AG09319 (cell line): ENCODE results near the gene CPSF4.
"Not testable (repeated sequence)": the region's sequence is repeated elsewhere in the genome, so short reads cannot be mapped to it uniquely, and the experiment has no call there.

Experiments
- DNase-seq: peaks from one replicate; pipeline ENCODE4 v3.0.0-alpha.2; 2010; ENCODE audit warnings: low read depth; ENCODE audit errors: extremely low read depth
- TF ChIP-seq, protein P1 (sequence below): IDR thresholded peaks from 2 replicates; pipeline ENCODE4 v1.5.1; 2011; ENCODE audit warnings: low read depth, mild to moderate bottlenecking, inconsistent platforms, low read length, moderate library complexity

Gene CPSF4

DNA sequence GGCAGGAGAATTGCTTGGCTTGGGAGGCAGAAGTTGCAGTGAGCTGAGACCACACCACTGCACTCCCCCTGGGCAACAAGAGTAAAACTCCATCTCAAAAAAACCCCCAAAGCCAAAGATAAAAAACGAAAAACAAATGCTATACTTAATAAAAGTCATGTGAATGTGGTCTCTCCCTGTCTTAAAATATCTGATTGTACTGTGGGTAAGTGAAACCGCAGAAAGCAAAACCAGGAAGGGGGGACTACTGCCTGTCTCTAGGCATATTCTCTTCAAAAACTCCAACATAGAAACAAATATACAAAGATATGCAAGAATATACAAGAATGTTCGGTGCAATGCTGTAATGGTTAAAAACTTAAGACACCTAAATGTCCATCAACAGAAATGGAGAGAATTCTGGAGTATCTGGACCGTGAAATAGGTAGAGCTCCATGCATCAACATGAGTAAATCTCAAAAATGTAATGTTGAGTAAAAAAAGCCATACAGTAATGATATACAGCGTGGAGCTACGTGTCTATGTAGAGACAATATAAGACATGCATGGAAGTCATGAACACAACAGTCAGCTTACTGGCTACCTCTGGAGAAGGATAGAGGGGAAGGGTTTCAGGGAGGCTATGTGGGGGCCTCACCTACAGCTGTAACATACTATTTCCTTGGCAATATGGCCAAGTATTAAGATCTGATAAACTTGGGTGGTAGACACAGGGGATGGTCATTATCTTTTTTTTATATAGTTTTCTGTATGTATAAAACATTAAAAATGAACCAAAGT lies 59.2 kb downstream of the CPSF4 start:
- DNase-seq, result no peak
- TF ChIP-seq, protein P1, sequence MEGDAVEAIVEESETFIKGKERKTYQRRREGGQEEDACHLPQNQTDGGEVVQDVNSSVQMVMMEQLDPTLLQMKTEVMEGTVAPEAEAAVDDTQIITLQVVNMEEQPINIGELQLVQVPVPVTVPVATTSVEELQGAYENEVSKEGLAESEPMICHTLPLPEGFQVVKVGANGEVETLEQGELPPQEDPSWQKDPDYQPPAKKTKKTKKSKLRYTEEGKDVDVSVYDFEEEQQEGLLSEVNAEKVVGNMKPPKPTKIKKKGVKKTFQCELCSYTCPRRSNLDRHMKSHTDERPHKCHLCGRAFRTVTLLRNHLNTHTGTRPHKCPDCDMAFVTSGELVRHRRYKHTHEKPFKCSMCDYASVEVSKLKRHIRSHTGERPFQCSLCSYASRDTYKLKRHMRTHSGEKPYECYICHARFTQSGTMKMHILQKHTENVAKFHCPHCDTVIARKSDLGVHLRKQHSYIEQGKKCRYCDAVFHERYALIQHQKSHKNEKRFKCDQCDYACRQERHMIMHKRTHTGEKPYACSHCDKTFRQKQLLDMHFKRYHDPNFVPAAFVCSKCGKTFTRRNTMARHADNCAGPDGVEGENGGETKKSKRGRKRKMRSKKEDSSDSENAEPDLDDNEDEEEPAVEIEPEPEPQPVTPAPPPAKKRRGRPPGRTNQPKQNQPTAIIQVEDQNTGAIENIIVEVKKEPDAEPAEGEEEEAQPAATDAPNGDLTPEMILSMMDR, result no peak

DNA sequence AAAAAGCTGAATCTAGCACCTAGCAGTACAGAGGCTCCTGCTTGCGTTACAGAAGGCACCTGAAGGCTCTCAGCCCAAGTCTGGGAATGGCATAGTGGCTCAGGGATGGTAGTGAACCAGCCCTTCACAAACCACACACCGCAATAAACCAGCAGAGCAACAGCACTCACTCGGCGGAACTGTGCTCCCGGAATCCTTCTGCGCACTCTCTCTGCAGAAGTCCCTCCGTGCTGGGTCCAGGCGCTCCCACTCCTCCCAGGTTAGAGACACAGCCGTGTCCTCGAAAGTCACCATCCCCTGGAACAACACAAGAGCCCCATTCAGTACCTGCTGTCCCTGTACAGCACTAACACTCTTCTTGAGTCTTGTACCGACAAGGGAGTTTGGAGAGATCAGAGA lies 59.8 kb downstream of the CPSF4 start:
- no peak for DNase-seq
- TF ChIP-seq, protein P1, result no peak

DNA sequence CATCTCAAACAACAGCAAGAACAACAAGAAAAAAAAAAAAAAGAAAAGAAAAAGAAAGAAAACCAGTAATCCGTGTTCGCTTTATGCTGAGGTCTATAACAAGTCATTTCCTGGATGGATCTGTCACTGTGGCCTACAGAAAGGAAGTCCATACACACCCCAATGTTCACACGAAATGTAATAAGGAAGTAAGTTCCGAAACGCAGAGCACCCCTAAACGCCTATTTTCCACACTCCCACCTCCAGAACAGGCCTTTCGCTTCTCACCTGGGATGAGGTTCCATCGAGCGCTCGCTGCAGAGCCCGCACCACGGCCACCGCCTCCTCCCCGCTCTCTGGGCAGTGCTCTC lies 60.6 kb downstream of the CPSF4 start:
- TF ChIP-seq, protein P1, result no peak
- DNase-seq, result no peak

- peak; percentile 71 for DNase-seq
- TF ChIP-seq, protein P1, result no peak; the same call in 1 of the 2 replicates
Observed at GRCh38 chr7:99499721-99500636, 61.2 kb downstream of the CPSF4 start, which contains the start of gene ZNF394. Gene ZNF394 (minus strand): TSS chr7:99500281. CDS start chr7:99500093, 188 bp downstream.

GRCh38 chr7:99500637-99501009 lies 61.9 kb downstream of the CPSF4 start:
- TF ChIP-seq, protein P1, result no peak
- DNase-seq, result no peak

GRCh38 chr7:99501236-99501635 lies 62.5 kb downstream of the CPSF4 start:
- not testable (repeated sequence) for DNase-seq

- TF ChIP-seq, protein P1, result no peak
- no peak for DNase-seq
Observed at GRCh38 chr7:99504281-99504602, 65.5 kb downstream of the CPSF4 start.
